ENCODE measurements around the gene MXD1.
"Not testable (repeated sequence)": the region's sequence is repeated elsewhere in the genome, so short reads cannot be mapped to it uniquely, and the experiment has no call there.

The MXD1 gene, protein sequence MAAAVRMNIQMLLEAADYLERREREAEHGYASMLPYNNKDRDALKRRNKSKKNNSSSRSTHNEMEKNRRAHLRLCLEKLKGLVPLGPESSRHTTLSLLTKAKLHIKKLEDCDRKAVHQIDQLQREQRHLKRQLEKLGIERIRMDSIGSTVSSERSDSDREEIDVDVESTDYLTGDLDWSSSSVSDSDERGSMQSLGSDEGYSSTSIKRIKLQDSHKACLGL

GRCh38 chr2:69914950-69915945 is at the start of gene MXD1:
Gene MXD1, plus strand, starts transcription at chr2:69915109. Its CDS starts 222 bp downstream, at chr2:69915331.
- TF ChIP-seq, protein P1, sequence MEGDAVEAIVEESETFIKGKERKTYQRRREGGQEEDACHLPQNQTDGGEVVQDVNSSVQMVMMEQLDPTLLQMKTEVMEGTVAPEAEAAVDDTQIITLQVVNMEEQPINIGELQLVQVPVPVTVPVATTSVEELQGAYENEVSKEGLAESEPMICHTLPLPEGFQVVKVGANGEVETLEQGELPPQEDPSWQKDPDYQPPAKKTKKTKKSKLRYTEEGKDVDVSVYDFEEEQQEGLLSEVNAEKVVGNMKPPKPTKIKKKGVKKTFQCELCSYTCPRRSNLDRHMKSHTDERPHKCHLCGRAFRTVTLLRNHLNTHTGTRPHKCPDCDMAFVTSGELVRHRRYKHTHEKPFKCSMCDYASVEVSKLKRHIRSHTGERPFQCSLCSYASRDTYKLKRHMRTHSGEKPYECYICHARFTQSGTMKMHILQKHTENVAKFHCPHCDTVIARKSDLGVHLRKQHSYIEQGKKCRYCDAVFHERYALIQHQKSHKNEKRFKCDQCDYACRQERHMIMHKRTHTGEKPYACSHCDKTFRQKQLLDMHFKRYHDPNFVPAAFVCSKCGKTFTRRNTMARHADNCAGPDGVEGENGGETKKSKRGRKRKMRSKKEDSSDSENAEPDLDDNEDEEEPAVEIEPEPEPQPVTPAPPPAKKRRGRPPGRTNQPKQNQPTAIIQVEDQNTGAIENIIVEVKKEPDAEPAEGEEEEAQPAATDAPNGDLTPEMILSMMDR (IDR thresholded peaks at IDR 0.05; ENCODE audit: borderline replicate concordance, insufficient read depth, low read depth, low read length) = no peak
- peak within 1 kb of the TSS; percentile 89 for H3K4me3 ChIP-seq (ENCODE audit: low read depth, low read length)

DNA sequence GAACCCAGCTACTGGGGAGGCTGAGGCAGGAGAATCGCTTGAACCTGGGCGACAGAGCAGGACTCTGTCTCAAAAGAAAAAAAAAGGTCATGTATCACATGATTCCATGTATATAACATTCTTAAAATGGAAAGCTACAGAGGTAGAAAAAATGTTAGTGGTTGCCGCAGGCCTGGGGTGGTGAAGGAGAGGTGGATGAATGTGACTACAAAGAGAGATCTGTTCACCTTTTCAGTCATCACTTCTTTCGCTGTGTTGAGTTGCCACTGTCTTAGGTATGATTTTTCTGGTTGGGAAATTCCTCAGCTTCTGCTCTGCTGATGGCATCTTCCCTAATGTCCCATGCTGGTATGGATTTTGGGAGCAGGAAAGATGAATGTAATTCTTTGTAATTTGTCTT is 26.5 kb upstream of the MXD1 start:
- TF ChIP-seq, protein P1 (IDR thresholded peaks at IDR 0.05; ENCODE audit: borderline replicate concordance, insufficient read depth, low read depth, low read length) = no peak
- H3K4me3 ChIP-seq (ENCODE audit: low read depth, low read length) = no peak overlapping the region

DNA sequence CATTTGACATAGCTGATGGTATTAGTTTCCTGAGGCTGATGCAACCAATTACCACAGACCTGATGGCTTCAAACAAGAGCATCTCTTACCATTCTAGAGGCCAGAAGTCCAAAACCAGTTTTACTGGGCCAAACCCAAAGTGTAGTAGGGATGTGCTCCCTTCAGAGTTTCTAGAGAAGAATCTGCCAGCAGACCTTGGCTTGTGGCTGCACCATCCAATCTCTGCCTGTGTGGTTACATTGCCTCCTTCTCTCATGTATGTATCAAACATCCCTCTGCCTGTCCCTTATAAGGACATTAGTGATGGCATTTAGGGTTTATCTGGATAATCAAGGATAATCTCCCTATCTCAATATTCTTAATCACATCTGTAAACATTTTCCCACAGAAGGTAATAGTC is 25.6 kb upstream of the MXD1 start:
- H3K4me3 ChIP-seq (ENCODE audit: low read depth, low read length) = no peak overlapping the region
- TF ChIP-seq, protein P1 (IDR thresholded peaks at IDR 0.05; ENCODE audit: borderline replicate concordance, insufficient read depth, low read depth, low read length) = no peak

DNA sequence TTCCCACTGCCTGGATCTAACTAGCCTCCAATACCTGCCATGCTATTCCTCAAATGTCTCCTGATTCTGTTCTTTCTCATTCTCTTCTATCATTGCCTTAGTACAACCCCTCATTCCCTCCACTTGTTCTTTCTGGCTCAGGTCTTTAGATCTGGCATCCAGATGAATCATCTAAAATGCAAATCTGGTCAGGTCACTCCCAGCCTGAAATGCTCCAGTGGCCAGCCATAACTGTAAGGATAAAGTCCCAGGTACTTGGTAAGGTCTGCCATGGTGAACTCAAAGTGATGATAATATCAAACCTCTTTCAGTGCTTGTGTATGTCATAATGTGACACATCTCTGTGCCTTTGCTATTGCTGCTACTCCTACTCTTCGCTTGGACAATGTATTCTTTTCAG is 24.0 kb upstream of the MXD1 start:
- no peak overlapping the region for H3K4me3 ChIP-seq (ENCODE audit: low read depth, low read length)
- TF ChIP-seq, protein P1 (IDR thresholded peaks at IDR 0.05; ENCODE audit: borderline replicate concordance, insufficient read depth, low read depth, low read length) = no peak

GRCh38 chr2:69892838-69893424 is 22.0 kb upstream of the MXD1 start:
- TF ChIP-seq, protein P1 (IDR thresholded peaks at IDR 0.05; ENCODE audit: borderline replicate concordance, insufficient read depth, low read depth, low read length) = peak; percentile 4; the same call in 1 of the 2 replicates
- H3K4me3 ChIP-seq (ENCODE audit: low read depth, low read length) = not testable (repeated sequence)

- H3K4me3 ChIP-seq (ENCODE audit: low read depth, low read length) = peak within 1 kb of the TSS; percentile 53
- TF ChIP-seq, protein P1 (IDR thresholded peaks at IDR 0.05; ENCODE audit: borderline replicate concordance, insufficient read depth, low read depth, low read length) = no peak
Observed at GRCh38 chr2:69893684-69894551, 21.0 kb upstream of the MXD1 start, which contains the start of gene SNRNP27. Gene SNRNP27, plus strand, starts transcription at chr2:69893956. Its CDS starts 29 bp downstream, at chr2:69893985.

DNA sequence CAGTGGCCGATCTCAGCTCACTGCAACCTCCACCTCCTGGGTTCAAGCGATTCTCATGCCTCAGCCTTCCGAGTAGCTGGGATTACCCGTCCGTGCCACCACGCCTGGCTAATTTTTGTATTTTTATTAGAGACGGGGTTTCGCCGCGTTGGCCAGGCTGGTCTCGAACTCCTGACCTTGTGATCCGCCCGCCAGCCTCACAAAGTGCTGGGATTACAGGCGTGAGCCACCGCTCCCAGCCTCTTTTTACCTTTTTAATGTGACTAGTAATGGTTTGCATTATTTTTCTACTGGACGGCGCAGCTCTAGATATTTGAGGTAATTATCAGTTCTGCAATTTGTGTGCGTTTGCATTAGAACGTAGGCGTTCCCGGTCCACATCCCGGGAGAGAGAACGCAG is 20.2 kb upstream of the MXD1 start:
- H3K4me3 ChIP-seq (ENCODE audit: low read depth, low read length) = peak overlapping the region; percentile 53

All from GM12875 (cell line).